CMK (cell line): Measurements from ENCODE around the gene HSCB.
A peak's percentile ranks its signal among the peaks of the same experiment; 100 is the strongest.
"Not testable (repeated sequence)": the region's sequence is repeated elsewhere in the genome, so short reads cannot be mapped to it uniquely, and the experiment has no call there.

Experiments
- DNase-seq: peaks from one replicate; pipeline ENCODE4 v3.0.0-alpha.2; 2010; ENCODE audit warnings: low read depth

HSCB gene

DNA sequence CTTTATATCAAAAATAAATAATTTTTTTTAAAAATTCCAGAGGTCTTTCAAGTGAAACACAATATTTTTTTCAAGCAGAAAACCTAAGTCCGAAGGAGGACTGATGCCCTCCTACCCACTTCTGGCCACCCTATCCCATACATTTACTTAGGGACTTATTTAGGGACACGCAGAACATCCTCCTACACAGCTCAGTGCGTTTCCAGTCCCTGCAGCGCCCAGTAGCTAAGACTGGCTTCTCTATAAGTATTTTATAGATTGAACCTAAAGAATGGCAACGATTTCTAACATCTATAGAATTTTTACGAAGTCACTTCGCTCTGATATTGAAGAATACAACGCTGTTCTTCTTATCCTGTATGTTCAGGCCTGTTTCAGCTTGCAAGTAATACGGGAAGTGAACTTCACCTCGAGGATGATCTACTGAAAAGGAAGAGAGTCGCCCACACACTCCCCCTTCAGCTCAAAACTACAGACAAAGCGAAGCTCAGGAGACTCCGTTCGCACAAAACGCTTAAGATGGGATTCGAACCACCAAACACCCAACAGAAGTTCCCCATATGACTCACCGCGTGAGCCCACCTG lies 547 bp upstream of the HSCB start:
- no peak for DNase-seq

DNA sequence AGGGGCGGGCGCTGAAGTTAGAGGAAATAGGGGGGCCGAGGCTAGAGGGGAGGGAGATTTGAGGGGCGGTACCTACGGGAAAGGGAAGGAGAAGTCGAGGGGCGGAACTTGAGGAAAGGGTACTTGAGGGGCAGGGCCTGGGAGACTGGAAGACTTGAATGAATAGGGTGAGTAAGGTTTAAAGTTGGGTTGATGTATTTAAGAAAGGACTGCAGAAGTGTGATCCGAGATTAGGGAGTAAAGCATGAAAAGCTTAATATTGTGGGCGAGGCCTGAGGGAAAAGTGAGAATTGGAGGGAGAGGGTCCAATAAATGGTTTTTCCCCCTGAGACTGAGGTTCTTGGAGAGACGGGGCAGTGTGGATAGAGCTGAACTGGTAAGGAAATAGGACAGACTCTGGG lies 723 bp downstream of the HSCB start:
- no peak for DNase-seq

GRCh38 chr22:28743852-28744251 lies 2.0 kb downstream of the HSCB start:
- no peak for DNase-seq

DNA sequence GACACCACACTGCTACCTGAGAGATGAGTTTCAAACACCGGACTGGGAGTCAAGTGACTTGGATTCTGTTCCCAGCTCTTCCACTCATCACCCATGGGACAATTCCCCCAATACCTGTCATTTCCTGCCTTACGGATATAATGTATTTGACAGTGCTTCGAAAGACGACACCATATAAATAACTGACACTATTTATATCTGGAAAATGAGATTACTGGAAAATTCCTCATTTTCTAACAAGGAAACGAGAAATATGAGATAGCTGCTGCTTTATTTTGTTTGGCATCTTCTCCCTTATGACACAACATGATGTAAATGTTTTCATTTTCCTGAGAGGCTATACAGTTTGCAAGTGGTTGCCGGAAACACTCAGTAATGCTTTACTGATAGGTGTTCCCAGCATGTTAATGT lies 8.6 kb downstream of the HSCB start:
- no peak for DNase-seq

GRCh38 chr22:28754512-28754911 lies 12.7 kb downstream of the HSCB start:
- DNase-seq, result not testable (repeated sequence)

- DNase-seq, result no peak
Measured at GRCh38 chr22:28759861-28760560, 18.2 kb downstream of the HSCB start.

- no peak for DNase-seq
Measured at GRCh38 chr22:28761449-28761755, 19.6 kb downstream of the HSCB start.

GRCh38 chr22:28762000-28762399 lies 20.2 kb downstream of the HSCB start:
- DNase-seq, result not testable (repeated sequence)

GRCh38 chr22:28766628-28767027 lies 24.8 kb downstream of the HSCB start:
- DNase-seq, result no peak

DNA sequence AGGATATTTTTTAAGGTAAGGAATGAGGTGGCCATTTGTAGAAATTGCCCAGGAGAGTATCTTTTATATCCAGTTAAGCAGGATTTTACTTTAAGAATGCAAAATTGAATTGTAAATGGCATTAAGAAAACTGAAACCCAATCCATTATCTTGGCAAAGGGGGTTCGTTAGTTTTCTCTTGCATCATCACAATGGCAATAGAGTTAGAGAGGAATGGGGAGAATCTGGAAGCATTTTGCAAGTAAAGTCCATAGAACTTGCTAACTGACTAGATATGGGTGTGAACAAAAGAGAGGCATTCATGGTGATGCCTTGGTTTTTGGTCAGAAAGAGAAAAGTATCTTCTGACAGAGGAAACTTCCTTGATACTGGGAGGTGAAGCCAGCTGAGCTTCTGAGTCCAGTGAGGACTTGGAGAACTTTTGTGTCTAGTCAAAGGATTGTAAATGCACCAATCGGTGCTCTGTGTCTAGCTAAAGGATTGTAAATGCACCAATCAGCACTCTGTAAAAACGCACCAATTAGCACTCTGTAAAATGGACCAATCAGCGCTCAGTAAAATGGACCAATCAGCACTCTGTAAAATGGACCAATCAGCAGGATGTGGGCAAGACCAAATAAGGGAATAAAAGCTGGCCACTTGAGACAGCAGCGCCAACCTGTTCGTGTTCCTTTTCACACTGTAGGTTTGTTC lies 27.0 kb downstream of the HSCB start:
- DNase-seq, result no peak

- no peak for DNase-seq
Measured at GRCh38 chr22:28769394-28770085, 27.7 kb downstream of the HSCB start.

- no peak for DNase-seq
Measured at GRCh38 chr22:28771195-28771791, 29.5 kb downstream of the HSCB start.

GRCh38 chr22:28772633-28773460 lies 31.0 kb downstream of the HSCB start, which contains the start of gene CCDC117:
TSS of gene CCDC117 (plus strand) at chr22:28772695. CDS start at chr22:28772850, 155 bp downstream.
- DNase-seq, result peak; percentile 69

GRCh38 chr22:28773461-28773867 lies 31.6 kb downstream of the HSCB start:
- DNase-seq, result no peak

GRCh38 chr22:28774378-28774777 lies 32.5 kb downstream of the HSCB start:
- DNase-seq, result no peak

- no peak for DNase-seq
Measured at GRCh38 chr22:28779833-28780232, 38.0 kb downstream of the HSCB start.

- no peak for DNase-seq
Measured at GRCh38 chr22:28780296-28780695, 38.5 kb downstream of the HSCB start.

DNA sequence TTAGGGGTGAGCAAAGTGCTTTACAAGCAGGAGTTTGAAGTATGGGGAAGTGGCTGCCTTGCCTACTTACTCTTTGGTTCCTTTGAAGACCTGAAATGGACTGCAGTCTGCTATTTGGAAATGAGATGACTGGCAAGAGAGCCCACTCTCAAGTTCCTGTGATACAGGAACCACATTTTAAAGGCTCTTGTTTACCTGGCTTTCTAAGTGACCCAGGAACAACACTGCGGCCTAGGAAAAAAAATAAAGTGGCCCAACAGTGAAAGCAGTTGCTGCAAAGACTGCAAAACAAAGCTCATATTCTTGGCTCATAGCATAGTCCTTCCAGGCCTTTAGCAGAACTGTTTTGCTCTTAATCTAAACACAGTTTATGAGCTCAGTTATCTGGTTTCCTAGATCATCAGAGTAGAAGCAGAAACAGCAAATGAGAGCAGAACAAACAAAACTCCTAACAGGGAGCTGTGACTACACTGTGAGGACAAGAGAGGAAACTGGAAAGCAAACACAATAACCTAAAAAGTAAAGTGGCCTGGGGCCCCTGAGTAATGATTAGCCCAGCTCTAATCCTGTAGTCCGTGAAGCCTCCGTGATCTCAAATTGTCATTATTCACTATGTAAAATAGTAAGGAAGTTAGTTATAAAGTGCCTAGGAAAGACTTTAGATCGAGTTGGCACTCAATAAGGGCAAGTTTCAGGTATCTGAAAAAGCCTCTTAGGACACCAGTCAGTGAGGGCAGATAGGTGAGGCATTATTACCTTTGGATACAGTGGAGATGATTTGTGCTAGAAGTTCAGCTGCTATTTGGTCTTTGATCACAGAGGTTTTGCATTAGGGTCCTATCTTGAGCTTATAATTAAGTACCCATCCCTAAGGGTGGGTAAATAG lies 42.2 kb downstream of the HSCB start:
- DNase-seq, result no peak

GRCh38 chr22:28788601-28789000 lies 46.8 kb downstream of the HSCB start:
- no peak for DNase-seq

DNA sequence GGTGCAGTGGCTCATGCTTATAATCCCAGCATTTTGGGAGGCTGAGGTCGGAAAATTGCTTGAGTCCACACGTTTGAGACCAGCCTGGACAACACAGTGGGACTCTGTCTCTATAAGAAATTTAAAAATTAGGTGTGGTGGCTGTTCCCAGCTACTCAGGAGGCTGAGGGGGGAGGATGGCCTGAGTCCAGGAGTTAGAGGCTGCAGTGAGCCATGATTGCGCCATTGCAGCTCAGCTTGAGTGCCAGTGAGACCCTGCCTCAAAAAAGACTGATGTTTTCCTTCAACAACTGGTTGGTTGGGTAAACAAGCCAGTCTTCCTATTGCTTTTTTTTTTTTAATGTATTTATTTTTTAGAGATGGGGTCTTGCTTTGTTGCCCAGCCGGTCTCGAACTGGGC lies 49.3 kb downstream of the HSCB start:
- DNase-seq, result no peak
